ENCODE results near the gene SPATA33. TPM values are rescaled to one million over a fixed set of nuclear protein-coding genes. Genes with fewer than 3 reads are reported as not detected.
"Not testable (repeated sequence)": the region's sequence is repeated elsewhere in the genome, so short reads cannot be mapped to it uniquely, and the experiment has no call there.

The SPATA33 gene
- total RNA-seq, 4 donors from 2014 or later: 6.0 to 8.9 (median 7.5) TPM

- H3K27ac ChIP-seq; H3K36me3 ChIP-seq; intact Hi-C loops (cut with DNase I); H3K4me3 ChIP-seq (replicated peaks in 1 of 3); H3K9me3 ChIP-seq; H3K4me1 ChIP-seq; H3K27me3 ChIP-seq: not testable (repeated sequence)
- peak; percentile 37 to 49 for DNase-seq
- WGBS, 2 donors: 53 to 61% methylated on average over 7 of the region's 7 CpGs
- peak in 1 of 6 experiments; percentile 36 for TF ChIP-seq CTCF (IDR thresholded peaks at IDR 0.05)
Measured at GRCh38 chr16:89667000-89667399, 9.4 kb downstream of the SPATA33 start.

- H3K4me3 ChIP-seq (replicated peaks in 1 of 3): no peak overlapping the region
- WGBS, 2 donors: 73 to 93% methylated on average over 5 to 6 of the region's 9 CpGs
Measured at GRCh38 chr16:89667633-89668032, 10.0 kb downstream of the SPATA33 start.

GRCh38 chr16:89668790-89669158 is 11.1 kb downstream of the SPATA33 start:
- Histone ChIP-seq H3K27me3 (no peaks in the 10 kb centered on the region), H3K36me3 (no peaks in the 10 kb centered on the region), H3K9me3 (no peaks in the 10 kb centered on the region), H3K4me1 (peaks cover 4 to 7% of the 10 kb centered on the region in 2 donors), H3K4me3 (replicated peaks in 1 of 3) (no peak overlapping the region), H3K27ac (peak overlapping the region; percentile 2 to 69 (median 66))
- 36 to 41% methylated on average over 5 of the region's 5 CpGs for WGBS, 2 donors
- no peak for DNase-seq
- no peak for TF ChIP-seq POLR2A (IDR thresholded peaks at IDR 0.05)
- no peak for TF ChIP-seq CTCF (IDR thresholded peaks at IDR 0.05)
- intact Hi-C loops (cut with DNase I): no loop called here

More at GRCh38 chr16:89667633-89668032, 10.0 kb downstream of the SPATA33 start:
- DNase-seq: no peak
- intact Hi-C loops (cut with DNase I): no loop called here
- H3K4me1 ChIP-seq: peaks cover 4 to 7% of the 10 kb centered on the region in 2 donors
- H3K36me3 ChIP-seq: no peaks in the 10 kb centered on the region
- H3K9me3 ChIP-seq: no peaks in the 10 kb centered on the region
- H3K27ac ChIP-seq: no peak overlapping the region
- no peaks in the 10 kb centered on the region for H3K27me3 ChIP-seq
- TF ChIP-seq POLR2A (IDR thresholded peaks at IDR 0.05) (no peak), CTCF (IDR thresholded peaks at IDR 0.05) (no peak)

GRCh38 chr16:89669755-89670154 is 12.1 kb downstream of the SPATA33 start:
- WGBS, 2 donors: 88 to 95% methylated on average over 9 to 11 of the region's 13 CpGs
- H3K27me3 ChIP-seq: no peaks in the 10 kb centered on the region

More at GRCh38 chr16:89669755-89670154, 12.1 kb downstream of the SPATA33 start:
- Histone ChIP-seq H3K27ac (no peak overlapping the region), H3K4me3 (replicated peaks in 1 of 3) (no peak overlapping the region), H3K9me3 (no peaks in the 10 kb centered on the region), H3K4me1 (peaks cover 4 to 7% of the 10 kb centered on the region in 2 donors), H3K36me3 (no peaks in the 10 kb centered on the region)
- intact Hi-C loops (cut with DNase I): no loop called here
- TF ChIP-seq CTCF (IDR thresholded peaks at IDR 0.05) (no peak), POLR2A (IDR thresholded peaks at IDR 0.05) (no peak)
- DNase-seq: no peak
